Activated effector memory CD4-positive, alpha-beta T cell treated with Interleukin-2 at 50 U/mL for 16 hours (primary cell): ENCODE results near the gene ACOXL.
"Not testable (repeated sequence)": the region's sequence is repeated elsewhere in the genome, so short reads cannot be mapped to it uniquely, and the experiment has no call there.

Source experiments
- DNase-seq: peaks from one replicate; pipeline ENCODE4 v3.0.0-alpha.2; 2020

ACOXL gene

DNA sequence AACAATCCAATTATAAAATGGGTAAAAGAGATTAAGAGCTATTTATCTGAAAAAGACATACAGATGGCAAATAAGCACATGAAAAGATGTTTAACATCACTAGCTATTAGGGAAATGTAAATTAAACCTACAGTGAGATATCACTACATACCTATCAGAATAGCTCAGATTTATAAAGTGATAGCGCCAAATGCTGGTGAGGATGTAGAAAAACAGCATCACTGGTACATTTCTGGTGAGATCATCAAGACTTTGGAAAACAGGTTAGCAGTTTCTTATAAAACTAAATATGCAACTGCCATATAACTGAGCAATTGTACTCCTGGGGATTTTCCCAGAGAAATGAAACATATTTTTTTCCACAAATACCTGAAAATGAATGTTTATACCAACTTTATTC is 100.4 kb downstream of the ACOXL start:
- no peak for DNase-seq

DNA sequence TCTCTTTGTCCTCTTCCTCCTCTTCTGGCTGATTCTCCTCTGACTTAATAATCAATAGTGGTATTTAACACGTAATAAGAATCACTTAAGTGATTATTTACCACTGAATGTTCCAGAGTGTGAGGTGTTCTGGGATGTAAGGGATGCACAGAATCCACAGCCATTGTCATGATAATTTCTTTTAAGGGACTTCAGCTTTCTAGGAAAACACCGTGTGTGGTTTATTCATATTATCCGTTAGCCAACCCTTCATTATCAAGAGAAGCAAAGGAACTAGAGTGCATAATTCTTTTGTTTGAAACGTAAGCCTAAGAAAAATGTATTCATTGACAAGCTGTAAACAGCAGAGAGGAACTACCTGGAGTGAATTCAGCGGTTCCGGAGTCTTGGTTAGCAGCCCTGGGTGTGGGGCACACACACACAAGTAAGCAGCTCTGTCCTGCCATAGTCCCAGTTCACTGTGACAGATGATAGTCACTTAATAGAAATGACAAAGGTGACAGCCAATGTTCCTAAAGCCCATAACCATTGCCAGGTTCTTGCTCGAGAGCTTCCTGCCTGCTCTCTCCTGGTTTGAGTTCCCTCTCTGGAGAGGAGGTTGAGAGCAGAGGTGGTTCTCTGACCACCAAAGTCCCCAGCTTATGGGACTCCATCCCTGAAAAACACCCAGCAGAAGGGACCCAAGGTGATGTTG is 101.9 kb downstream of the ACOXL start:
- DNase-seq, result no peak

DNA sequence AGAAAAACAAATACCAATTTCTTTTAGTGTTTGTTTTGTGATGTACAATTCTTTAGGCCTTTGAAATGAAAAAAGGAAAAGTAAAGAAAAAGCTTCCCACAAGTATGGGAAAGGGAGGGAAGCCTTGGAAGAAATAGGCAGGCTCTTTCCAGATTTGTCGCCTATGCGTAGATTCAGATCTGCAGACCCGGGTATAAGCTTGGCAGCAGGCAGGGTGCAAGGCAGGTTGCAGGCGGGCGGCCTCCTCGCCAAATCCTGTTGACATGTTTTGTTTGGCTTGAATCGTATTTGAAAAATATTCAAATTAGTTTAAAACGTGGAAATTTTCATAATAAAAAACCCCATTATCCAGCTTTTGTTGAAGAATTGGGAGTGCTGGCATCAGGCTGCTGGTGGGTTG is 104.3 kb downstream of the ACOXL start:
- DNase-seq, result no peak

DNA sequence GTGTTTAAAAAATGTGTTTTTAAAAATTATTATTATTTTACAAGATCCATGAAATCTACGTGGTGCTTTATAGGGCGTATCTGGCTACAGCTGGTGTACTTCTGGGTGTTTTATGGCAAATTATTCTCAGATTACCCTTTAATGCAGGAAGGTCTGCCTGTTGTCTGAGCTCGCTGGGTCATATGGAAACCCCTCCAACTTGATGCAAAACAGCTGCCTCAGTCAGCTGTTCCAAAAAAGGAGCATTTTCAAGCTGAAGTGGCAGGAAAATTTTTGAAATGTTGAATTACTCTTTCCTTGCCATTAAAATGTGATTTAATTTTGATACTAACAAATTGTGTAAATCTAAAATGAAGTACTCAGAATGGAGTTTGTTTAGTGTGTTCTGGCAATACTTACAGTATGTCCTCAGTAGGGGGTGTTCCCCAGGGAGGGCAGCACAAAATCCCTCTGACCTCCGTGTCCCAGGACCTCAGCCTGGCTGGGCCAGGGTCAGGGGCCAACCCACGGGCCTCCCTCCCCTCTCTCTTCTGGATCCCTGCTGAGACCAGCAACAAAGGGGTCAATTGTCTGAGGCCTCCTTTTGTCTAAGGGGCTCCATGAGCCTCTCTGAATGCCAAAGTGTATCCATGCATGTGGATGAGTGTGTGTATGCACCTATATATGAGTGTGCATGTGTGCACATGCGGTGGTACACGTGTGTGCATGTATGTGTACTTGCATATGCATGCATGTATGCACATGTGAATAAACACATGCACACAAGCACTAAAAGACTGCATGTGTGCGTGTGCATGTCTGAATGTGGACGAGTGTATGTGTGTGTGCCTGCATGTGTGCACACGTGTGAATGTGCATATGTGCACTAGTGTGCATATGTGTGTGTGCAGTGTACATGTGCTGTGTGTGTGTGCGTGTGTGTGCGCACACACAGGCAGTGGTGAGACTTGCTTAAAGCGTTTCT is 105.4 kb downstream of the ACOXL start:
- DNase-seq, result no peak

DNA sequence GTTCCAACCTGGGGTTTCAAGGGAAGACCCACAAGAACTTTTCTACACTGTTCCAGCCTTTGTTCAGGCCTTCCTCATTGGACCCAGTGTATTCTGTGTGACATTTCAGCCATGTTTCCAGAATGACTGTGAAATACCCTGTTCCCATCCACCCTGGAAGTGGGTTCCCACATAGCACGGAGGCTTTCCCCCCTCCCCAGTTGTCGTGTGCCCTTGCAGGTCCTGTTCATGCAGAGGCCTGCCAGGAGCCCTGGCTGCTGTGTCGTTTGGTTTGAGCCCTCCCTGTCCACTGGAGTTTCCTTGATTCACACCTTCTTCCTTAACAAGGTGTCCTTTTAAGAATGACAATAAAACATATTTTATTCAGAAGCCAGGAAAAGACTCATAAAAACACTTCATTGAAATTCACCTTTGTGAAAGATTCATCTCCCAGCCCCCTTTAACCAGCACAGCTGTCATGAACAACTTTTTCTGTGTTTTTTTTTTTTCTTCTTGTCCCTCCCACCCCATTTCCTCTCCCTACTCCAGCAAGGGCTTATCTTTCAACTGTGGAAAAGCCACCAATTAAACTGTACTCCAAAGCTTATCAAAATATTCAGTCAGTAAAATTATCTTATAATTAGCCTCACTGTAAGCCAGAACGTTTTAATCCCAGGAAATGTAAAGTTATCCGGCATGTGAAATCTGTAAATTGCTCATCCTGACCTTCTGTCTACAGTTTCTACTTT is 106.4 kb downstream of the ACOXL start:
- no peak for DNase-seq

DNA sequence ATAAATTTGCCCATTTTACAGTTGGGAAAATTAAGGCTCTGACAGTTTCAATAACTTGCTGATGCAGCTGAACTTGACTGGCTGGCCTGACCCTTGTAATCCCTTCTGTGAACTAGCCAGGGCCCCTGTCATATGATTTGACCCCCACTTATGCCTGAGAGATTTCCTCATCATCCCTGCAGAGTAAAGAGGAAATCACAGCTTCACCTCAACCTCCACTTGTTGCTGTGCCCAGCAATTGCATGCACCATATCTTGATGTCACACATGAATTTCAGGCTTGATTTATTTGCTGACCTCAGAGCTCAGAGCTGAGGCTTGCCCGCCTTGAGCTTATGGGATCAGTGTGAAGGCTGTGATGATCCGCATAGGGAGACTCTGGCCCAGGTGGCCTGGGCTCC is 108.1 kb downstream of the ACOXL start:
- no peak for DNase-seq

DNA sequence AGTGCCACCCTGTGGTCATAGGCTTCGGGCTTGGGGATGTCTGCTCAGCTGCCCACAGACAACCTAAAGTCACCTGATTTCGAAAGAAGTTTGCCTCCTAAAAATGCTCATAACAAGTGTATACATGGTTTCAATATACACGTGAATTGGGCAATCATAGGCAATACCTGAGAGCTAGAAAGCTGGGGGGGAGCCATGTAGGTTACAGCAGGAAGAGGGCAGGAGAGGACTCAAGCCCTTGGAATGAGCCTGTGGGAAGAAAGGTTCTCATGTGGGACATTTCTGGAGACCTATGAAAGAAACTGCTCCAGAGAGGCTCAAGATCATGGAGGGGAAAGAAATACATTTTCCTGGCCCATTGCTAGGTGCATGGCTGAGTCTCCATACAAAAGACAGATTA is 109.7 kb downstream of the ACOXL start:
- no peak for DNase-seq

DNA sequence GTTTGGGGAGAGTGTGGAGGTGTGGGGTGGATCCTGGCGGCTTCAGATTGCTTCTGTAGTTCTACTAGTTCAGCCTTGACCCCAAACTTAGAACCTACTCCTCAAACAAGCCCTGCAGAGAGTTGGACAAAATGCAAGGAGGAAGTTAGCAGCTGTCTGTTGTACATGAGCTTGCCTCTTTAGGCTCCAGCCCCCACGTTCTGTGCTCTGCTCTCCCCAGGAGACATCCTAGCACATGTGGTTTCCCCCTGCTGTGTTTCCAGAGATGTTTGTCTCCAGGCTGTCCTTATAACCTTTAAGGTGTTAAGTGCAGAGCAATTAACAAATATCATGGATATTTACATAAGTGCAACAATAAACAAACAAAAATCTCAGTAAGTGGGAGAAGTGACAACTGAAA is 111.1 kb downstream of the ACOXL start:
- DNase-seq, result no peak

DNA sequence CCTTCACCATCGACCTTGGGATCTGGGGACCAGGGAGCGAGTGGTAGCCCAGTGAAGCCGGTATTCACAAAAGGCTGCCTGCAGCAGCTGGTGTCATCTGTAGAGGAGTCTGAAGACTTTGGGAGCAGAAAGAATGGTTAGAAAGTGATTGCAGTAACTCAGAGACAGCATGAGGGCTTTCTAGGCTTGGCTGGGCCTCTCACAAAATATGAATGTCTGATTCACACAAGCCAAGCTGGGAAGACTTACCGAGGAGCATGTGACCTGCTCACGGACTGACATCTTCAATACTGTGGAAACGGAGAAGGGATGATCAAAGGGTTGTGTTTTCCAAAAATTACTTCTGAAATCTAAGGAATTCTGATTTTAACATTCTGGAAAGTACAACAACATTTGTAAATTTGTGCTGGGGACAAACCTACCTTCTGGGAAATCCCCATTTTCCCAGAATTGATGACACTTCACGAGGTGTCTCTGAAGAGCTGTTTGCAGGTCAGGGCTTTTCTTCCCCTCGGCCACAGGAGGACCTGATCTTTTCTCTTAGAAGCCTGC is 111.7 kb downstream of the ACOXL start:
- DNase-seq, result no peak

DNA sequence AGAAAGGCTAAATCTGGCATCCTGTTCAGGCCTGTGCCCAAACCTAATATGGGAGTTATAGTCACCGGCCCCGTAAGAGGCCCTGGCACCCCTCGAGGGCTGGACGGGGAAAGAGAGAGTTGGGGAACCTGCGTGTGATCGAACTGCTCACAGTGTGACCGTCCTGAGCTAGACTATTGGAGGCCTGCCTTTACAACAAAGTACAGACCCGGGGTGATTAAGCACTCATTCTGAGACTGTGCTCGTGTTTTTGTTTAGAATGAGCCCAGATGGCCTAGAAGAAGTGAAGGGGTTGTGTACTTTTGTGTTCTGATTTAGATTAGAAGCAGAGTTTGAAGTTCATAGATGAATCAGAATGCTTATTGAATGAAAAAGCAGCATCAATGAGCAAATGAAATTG is 115.3 kb downstream of the ACOXL start:
- no peak for DNase-seq

DNA sequence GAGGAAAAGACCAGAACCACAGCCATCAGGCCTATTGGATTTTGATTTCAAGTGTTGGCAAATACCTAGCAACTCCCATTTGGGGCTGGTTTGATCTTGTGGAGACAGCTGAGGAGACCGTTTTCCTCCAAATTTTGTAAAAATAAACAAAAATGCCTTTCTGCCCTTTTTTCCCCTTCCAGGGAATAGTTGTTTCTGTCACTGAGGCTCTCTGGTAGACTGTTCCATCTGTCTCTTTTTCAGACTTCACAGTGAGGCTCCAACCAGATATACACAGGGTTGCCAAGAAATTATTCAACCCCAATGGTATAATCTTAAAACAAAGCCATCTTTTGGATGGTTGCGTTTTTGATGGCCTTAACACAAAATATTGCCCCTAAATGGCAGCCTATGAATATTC is 115.7 kb downstream of the ACOXL start:
- DNase-seq, result no peak

DNA sequence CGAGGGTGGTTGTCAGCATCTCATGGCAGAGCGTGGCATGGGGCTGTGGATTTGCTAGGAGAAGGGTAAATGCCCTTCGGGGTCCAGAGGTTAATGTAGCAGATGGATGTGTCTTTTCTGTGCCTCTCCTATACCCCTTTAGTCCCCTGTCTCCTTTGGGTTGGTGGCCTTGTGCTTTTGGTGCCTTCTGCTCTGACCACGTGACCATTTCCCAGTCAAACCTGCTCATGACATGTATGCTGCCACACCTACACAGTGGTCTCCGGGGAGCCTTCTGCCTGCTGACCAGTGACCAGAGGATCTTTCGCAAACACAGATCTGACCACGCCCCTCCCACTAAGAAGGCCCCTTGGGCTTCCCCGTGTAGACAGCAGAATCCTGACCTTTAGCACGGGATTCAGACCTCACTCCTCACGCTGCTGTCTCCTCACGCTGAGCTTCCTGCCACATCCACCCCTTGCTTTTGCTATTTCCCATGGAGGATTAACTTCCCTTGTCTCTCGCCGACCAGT is 116.2 kb downstream of the ACOXL start:
- DNase-seq, result no peak

DNA sequence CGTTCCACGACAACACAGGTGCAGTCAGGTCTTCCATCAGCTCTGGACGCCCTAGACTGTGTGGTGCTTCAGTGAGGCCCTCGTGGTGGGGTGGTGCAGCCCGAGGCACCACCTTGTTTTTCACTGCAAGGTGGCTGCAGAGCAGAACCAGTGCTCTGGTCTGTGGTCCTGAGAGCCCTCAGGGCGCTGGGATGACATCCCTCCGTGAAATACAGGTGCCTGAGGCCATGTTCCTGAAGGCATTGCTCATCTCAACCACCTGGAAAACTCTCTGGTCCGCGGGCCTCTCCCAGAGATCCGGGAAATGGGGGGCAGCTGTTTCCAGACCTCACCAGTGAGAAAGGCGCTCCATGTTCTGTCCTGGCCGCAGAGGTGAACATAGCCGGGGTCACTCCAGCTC is 119.2 kb downstream of the ACOXL start:
- no peak for DNase-seq

DNA sequence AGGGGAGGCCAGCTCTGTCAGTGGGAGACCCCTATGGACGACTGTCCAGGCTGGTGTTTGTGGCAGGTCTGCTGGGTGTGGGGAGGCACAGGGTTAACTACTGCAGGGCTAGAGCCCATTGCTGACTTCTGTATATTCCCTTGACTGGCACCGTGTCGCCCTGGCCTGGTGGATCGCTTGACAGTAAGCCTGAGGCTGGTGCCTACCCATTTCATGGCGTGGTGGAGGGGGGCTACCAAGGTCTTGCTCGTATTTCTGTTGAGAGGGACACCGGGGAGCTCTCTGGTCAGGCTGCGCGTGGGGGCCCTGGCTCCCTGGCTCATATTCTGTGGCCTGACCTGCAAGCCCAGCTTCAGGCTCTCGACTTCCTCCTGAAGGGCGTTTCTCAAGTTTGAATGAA is 119.7 kb downstream of the ACOXL start:
- no peak for DNase-seq

DNA sequence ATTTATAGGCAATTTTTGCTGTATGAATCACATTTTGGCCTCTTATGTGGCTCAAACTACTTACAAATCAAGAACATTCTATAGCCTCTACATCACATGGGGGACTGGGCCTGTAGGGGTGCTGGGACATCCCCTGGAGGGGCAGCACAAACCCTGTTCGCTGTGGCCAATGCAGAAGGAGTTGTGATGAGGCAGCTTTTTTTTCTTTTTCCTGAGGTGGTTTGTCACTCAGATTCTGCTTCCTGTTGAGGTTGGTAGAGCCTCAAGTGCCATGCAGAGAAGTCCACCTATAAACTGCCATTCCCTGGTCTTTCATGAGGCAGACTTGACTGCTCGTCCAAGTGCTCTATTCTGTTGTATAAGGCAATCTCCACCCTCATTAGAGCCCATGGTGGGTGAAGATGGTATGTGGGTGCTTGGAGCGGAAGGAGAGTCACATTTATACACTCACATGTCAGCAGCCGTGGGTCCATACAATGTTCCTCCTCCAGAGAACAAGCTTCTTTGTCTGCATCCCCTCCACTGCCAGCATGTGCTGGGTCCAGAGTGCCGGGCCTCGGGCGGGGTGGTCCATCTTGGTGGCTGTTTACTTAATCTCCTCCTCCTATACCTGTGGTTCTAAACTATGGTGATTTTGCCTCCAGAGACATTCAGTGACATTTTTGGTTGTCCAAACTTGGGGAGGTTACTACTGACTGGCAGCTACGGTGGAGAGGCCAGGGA is 120.3 kb downstream of the ACOXL start:
- DNase-seq, result peak; percentile 16

DNA sequence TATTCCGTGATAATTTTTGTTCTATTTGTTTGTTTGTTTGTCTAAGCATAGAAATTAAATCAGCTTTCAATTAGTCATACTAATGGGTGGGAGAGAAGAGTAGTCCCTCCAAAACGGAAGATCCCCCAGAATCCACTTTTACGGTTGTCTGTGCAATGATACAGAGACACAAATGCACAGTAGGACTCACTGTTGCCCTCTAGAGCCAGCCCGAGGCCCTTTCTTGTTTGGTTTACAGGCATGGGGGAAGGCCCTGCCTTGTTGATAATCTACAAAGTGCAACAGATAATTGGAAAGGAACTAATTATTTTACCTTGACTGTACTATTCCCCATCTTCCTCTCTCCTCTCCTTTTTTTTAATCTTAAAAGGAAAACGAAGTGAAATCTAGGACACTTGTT is 121.1 kb downstream of the ACOXL start:
- peak; percentile 22 for DNase-seq

DNA sequence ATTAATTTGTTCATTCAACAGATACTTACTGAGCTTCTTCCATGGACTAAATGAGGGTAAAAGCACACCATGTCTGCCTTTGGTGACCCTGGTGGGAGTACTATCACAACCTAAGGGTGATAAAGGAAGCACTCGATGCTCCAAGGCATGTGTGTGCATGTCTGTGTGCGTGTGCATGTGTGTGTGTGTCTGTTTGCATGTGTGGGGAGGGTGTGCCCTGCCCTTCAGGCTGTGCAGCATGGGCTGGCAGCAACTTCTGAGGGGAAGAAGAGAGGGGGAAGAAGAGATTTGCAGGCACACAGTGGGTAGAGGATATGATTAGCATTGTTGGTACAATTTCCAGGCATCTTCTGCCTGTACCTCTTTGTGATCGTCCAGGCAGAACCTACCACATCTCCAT is 121.6 kb downstream of the ACOXL start:
- no peak for DNase-seq

DNA sequence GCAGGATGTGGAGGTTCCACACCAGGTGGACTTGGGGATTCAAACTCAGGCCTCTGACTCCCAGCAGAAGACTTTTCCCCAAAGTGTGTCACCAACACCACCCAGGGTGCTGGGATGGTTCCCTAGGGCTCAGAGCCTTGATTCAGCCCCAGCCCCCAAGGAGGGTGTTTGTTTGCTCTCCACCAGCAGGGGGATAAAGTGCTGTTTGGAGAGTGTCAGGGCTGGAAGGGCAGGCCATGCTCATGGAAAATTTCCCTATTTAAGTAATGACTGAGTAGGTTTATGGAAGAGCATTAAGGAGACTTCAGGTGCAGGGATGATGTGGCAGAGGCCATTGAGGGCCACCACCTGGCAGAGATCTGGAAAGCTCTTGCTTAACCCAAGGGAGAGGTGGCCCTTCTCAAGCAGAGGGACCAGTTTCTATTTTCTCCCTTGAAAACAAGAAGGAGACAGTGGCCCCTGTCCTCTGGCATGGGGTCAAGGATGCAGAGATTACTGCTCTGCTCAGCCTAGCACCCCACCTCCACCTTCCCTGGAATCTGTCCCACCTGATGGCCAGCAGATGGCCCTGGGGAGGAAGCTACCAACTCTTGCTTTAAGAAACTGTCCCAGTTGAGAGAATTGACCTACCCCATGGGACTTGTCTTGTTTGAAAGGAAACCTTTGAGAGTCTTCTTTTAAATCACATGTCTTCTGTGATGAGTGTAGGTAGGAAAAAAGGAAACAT is 122.1 kb downstream of the ACOXL start:
- DNase-seq, result no peak

DNA sequence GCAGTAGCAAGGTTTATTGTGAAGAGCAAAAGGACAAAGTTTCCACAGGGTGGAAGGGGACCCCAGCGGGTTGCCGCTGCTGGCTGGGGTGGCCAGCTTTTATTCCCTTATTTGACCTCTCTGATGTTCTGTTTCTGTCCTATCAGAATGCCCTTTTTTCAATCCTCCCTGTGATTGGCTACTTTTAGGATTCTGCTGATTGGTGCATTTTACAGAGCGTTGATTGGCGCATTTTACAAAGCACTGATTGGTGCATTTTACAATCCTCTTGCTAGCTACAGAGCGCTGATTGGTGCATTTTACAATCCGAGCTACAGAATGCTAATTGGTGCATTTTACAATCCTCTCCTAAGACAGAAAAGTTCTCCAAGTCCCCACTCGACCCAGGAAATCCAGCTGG is 123.5 kb downstream of the ACOXL start:
- DNase-seq, result not testable (repeated sequence)

DNA sequence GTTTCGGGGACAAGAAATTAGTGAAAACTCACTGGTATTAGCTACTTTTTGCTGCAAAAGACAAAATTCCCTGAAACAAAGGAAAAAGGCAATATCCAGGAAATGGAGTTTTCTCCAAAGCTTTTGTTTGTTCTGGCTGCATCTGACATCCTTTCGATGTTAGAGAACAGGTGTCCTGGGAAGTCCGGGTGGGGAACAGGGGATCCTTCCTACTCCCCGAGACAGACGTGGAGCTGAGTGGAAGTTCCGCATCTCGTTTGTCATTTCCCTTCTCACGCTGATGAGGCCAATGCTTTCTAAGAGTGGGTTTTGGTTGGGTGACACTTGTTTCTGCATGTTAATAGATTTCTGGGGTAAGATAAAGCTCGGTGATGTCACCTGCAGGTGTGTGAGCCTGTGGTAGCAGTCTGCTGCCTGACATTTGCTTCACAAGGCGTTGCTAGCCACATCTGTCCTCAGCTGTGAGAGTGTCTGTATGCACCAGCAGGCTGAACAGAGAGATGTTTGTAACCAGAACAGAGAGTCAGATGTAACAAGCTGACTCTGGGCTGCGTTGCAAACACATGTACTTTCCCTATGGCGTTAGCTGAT is 125.9 kb downstream of the ACOXL start:
- DNase-seq, result peak; percentile 38

DNA sequence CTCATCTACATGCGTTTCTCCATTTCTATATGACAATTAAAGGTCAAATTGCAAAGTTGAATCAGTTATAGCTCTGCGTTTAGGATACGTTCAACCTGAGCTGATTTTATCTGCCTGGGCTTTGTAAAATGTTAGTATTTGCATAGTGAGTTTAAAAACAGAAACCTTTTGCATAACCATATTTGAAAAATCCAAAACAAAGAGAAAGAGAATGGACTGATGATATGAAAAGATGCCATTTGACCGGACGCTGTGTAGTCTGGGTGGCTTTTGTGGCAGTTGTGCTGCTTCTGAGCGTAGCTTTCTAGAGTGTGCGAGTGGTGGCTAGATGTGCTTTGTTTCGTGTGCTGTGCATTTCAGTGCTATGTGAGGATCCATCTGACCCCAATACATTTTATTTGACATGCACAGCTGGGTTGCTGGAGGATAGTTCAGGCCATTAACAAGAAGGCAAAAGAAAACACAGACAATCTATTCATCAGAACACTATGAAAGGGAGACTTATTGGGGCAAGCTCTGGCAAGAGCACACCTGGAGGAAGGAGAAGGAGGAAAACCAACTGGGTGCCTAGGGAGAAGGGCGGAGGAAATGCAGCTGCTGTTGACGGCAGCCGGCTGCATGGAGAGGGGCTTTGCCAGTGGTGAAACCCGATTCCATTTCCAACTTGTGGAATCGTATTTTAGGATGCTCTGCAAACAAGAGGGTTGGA is 126.8 kb downstream of the ACOXL start:
- no peak for DNase-seq
